HL-60 (cell line): ENCODE measurements around the gene ROR2.

Experiments used
- DNase-seq, 2 experiments: peaks; one replicate each; pipeline ENCODE4 v3.0.0-alpha.2; 2010 to 2020; ENCODE audit warnings: low read depth in 1 of 2, low spot score in 1 of 2
- H3K27ac ChIP-seq: fragments of 250-450 bp; sonication (Bioruptor Pico); replicated peaks from 2 replicates; pipeline ENCODE4 v1.5.1; 2020; ENCODE audit warnings: mild to moderate bottlenecking, moderate library complexity
- H3K27me3 ChIP-seq: fragments of 250-450 bp; sonication (Bioruptor Pico); 2 replicates; pipeline ENCODE4 v1.5.1; 2021; ENCODE audit warnings: mild to moderate bottlenecking, moderate library complexity; ENCODE audit not compliant: insufficient read depth, poor library complexity, severe bottlenecking
- H3K4me3 ChIP-seq: replicated peaks from 2 replicates; pipeline ENCODE4 v1.5.1; 2011; ENCODE audit warnings: mild to moderate bottlenecking, control low read depth, low read length; ENCODE audit not compliant: insufficient read depth
- CTCF ChIP-seq: IDR thresholded peaks from one replicate; pipeline ENCODE4 v1.5.1; 2011; ENCODE audit warnings: low read length, control low read depth, inconsistent platforms; ENCODE audit not compliant: insufficient read depth
- GABPA ChIP-seq: IDR thresholded peaks from 2 replicates; pipeline ENCODE4 v1.6.1; 2012; ENCODE audit warnings: low read depth
- POLR2AphosphoS5 ChIP-seq: IDR thresholded peaks from 2 replicates; pipeline ENCODE4 v1.6.1; 2012; ENCODE audit warnings: low read depth
- REST ChIP-seq: IDR thresholded peaks from 2 replicates; pipeline ENCODE4 v1.6.1; 2012; ENCODE audit warnings: low read depth; ENCODE audit not compliant: insufficient replicate concordance
- SPI1 ChIP-seq: IDR thresholded peaks from 2 replicates; pipeline ENCODE4 v1.6.1; 2012; ENCODE audit warnings: low read depth, mild to moderate bottlenecking, borderline replicate concordance

The ROR2 gene

GRCh38 chr9:91778031-91778430 lies 172.0 kb downstream of the ROR2 start:
- no peak for TF ChIP-seq POLR2AphosphoS5
- no peak for TF ChIP-seq GABPA
- Histone ChIP-seq H3K27me3 (no peaks in the 10 kb centered on the region), H3K27ac (no peak overlapping the region), H3K4me3 (no peak overlapping the region)
- no peak for DNase-seq

GRCh38 chr9:91777292-91777830 lies 172.7 kb downstream of the ROR2 start:
- no peak overlapping the region for H3K27ac ChIP-seq
- H3K27me3 ChIP-seq = no peaks in the 10 kb centered on the region
- H3K4me3 ChIP-seq = no peak overlapping the region
- no peak for TF ChIP-seq GABPA
- TF ChIP-seq POLR2AphosphoS5 = no peak
- DNase-seq = no peak

- Histone ChIP-seq H3K27ac (no peak overlapping the region), H3K4me3 (no peak overlapping the region), H3K27me3 (no peaks in the 10 kb centered on the region)
- no peak for TF ChIP-seq REST
- TF ChIP-seq SPI1 = peak; percentile 29; the same call in 1 of the 2 replicates
- peak in 1 of 2 experiments; percentile 56 for DNase-seq
Measured at GRCh38 chr9:91776409-91777291, 173.4 kb downstream of the ROR2 start.

- Histone ChIP-seq H3K4me3 (no peak overlapping the region), H3K27ac (no peak overlapping the region; the same call in 1 of the 2 replicates), H3K27me3 (no peaks in the 10 kb centered on the region)
- no peak for DNase-seq
- TF ChIP-seq GABPA = no peak
- no peak for TF ChIP-seq REST
- TF ChIP-seq CTCF = no peak
- TF ChIP-seq POLR2AphosphoS5 = no peak
- TF ChIP-seq SPI1 = no peak
Measured at GRCh38 chr9:91775708-91776028, 174.4 kb downstream of the ROR2 start.

- DNase-seq = peak; percentile 37 to 79
- Histone ChIP-seq H3K4me3 (no peak overlapping the region), H3K27me3 (no peaks in the 10 kb centered on the region), H3K27ac (peak overlapping the region; percentile 63)
- TF ChIP-seq CTCF (peak; percentile 38), GABPA (peak; percentile 30; the same call in 1 of the 2 replicates), REST (no peak), SPI1 (peak; percentile 10; the same call in 1 of the 2 replicates), POLR2AphosphoS5 (no peak)
Measured at GRCh38 chr9:91775011-91775707, 174.9 kb downstream of the ROR2 start.
